OCI-M2 (cell line): Measurements from ENCODE around the gene ARL6IP6.
"Not testable (repeated sequence)": the region's sequence is repeated elsewhere in the genome, so short reads cannot be mapped to it uniquely, and the experiment has no call there.

Experiments
- DNase-seq: peaks from one replicate; lab custom pipeline; 2025; ENCODE audit not compliant: unreplicated experiment; lab: John Stamatoyannopoulos, UW

ARL6IP6 gene

GRCh38 chr2:152722639-152723038, 4.2 kb downstream of the ARL6IP6 start:
- DNase-seq = not testable (repeated sequence)

- no peak for DNase-seq
These were observed 5.5 kb downstream of the ARL6IP6 start for GRCh38 chr2:152723918-152724317.

- DNase-seq = no peak
These were observed 11.4 kb downstream of the ARL6IP6 start for GRCh38 chr2:152729844-152730243.

- DNase-seq = no peak
These were observed 12.3 kb downstream of the ARL6IP6 start for GRCh38 chr2:152730591-152731333.

- not testable (repeated sequence) for DNase-seq
These were observed 19.1 kb downstream of the ARL6IP6 start for GRCh38 chr2:152737509-152737908.

GRCh38 chr2:152738438-152738837, 20.0 kb downstream of the ARL6IP6 start:
- DNase-seq = no peak

- DNase-seq = not testable (repeated sequence)
These were observed 21.3 kb downstream of the ARL6IP6 start for GRCh38 chr2:152739705-152740104.

GRCh38 chr2:152740743-152741328, 22.4 kb downstream of the ARL6IP6 start:
- DNase-seq = no peak

GRCh38 chr2:152743002-152743401, 24.6 kb downstream of the ARL6IP6 start:
- DNase-seq = no peak

- DNase-seq = not testable (repeated sequence)
These were observed 29.3 kb downstream of the ARL6IP6 start for GRCh38 chr2:152747751-152748150.

- no peak for DNase-seq
These were observed 36.6 kb downstream of the ARL6IP6 start for GRCh38 chr2:152755029-152755428.

GRCh38 chr2:152759290-152760072, 41.1 kb downstream of the ARL6IP6 start:
- no peak for DNase-seq

- no peak for DNase-seq
These were observed 42.8 kb downstream of the ARL6IP6 start for GRCh38 chr2:152761214-152761613.

- no peak for DNase-seq
These were observed 43.8 kb downstream of the ARL6IP6 start for GRCh38 chr2:152762202-152762601.

- DNase-seq = not testable (repeated sequence)
These were observed 44.8 kb downstream of the ARL6IP6 start for GRCh38 chr2:152763208-152763607.

GRCh38 chr2:152763651-152764050, 45.2 kb downstream of the ARL6IP6 start:
- no peak for DNase-seq

- DNase-seq = no peak
These were observed 48.5 kb downstream of the ARL6IP6 start for GRCh38 chr2:152766928-152767327.

- no peak for DNase-seq
These were observed 62.8 kb downstream of the ARL6IP6 start for GRCh38 chr2:152781175-152781574.

- DNase-seq = no peak
These were observed 63.8 kb downstream of the ARL6IP6 start for GRCh38 chr2:152782171-152782570.

GRCh38 chr2:152790883-152791282, 72.5 kb downstream of the ARL6IP6 start:
- DNase-seq = no peak

- no peak for DNase-seq
These were observed 73.6 kb downstream of the ARL6IP6 start for GRCh38 chr2:152791979-152792378.

GRCh38 chr2:152792974-152793373, 74.6 kb downstream of the ARL6IP6 start:
- no peak for DNase-seq
